DMS114 treated with DMSO at 0.1 percent for 48 hours (cell line): Measurements from ENCODE around the gene MED4.
"Not testable (repeated sequence)": the region's sequence is repeated elsewhere in the genome, so short reads cannot be mapped to it uniquely, and the experiment has no call there.

Experiments
- DNase-seq: peaks from one replicate; lab custom pipeline; 2025; ENCODE audit not compliant: unreplicated experiment; lab: John Stamatoyannopoulos, UW

Gene MED4

DNA sequence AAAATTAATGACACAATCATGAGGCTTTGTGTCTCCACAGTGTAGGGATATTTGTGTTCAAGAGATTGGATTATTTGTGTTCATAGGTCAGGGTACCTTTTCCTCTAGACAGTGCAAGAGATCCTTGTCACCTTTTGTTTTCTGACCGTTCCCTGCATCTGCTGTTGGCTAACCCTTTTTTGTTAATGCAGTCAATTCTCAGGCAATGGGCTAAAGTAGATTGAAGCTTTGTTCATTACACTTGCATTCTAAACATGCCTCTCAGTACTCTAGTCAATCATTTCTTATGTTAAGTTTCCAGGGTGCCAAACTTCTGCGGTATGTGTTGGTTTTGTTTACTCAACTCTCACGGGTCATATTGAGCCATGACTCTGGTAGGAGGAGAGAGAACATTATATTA is 1.8 kb upstream of the MED4 start:
- no peak for DNase-seq

DNA sequence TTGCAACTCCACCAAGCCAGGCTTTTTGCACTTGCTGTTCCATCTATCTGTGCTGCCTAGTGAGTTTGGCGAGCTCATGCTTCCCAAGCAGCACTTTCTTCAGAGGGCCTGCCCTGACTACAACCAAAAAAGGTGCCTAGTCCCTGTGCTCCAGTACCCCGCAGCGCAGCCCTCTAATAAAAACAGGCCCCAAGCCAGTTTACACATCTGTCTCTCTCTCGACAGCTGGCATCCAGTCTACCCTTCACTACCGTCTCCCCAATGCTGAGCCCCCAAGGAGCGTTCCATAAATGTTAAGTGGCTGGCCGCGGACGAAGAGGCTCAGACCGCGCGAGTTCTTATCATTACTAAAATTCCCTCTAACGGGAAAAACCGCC is 512 bp downstream of the MED4 start:
- no peak for DNase-seq

DNA sequence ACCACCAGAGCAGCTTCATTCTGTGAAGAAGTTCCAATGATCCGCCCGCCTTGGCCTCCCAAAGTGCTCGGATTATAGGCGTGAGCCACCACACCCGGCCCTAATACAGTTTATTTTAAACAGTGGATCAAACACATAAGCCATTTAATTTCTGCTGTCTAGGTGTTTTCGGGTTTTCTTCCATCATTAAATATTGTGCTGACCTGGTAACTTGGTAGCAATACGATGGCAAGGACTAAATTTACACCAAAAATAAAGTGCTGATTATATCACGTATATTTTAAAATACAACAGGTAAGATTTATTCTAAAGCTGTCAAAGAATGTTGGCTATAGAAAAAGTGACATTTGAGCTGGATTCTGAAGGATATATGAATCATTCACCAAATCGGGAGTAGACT is 1.3 kb downstream of the MED4 start:
- no peak for DNase-seq

DNA sequence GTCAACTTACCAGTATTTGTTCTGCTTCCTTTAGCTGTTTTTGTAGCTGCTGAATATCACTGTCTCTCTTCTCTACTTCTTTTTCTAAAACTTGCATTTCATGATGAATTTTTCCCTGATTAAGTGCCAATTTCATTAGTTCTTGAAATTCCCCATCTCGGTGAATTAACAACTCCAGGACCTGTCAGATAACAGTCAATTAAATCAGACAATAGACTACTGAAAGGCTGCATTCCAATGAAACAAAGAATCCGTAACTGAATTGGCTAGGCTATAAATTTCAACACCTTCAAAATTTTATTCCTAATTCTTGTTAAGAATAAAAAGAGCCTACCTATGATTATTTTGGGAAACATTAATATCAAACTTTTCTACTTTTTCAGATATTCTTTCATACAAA is 8.6 kb downstream of the MED4 start:
- DNase-seq, result no peak

DNA sequence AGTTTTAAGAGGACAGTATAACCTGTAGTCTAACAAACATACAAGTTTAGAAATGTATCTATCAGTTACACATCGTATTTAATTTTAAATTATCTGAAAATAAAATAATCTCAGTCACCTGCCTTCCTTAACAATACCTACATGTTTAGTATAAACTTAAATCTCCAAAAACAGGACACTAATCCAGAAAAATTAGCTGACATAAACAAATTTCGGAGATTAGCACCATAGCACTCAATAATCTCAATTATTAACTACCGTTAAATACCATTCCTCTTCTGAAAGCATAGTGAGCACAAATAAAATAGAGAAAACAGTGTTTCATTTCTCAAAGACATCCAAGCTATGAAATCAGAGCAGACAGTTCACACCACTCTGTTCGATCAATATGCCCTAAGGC is 13.2 kb downstream of the MED4 start:
- no peak for DNase-seq

DNA sequence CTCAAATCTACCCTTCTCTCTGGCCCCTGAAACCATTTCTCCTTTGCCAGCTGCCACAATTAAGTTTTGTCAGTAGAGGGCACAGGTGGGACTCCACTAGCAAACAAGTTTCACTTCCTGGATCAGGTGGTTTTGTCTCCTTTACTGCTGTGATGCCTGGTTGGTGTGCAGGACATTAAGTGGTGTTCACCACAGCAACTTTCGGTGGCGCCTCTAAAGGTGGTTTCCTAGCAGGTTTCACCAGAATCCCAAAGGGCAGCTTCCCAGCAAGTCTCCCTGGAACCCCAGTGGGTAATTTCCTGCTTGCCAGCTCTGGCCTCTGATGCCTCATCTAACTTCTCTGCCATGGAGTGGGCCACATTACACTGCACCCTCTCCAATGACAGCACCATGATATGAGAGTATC is 16.6 kb downstream of the MED4 start:
- no peak for DNase-seq

DNA sequence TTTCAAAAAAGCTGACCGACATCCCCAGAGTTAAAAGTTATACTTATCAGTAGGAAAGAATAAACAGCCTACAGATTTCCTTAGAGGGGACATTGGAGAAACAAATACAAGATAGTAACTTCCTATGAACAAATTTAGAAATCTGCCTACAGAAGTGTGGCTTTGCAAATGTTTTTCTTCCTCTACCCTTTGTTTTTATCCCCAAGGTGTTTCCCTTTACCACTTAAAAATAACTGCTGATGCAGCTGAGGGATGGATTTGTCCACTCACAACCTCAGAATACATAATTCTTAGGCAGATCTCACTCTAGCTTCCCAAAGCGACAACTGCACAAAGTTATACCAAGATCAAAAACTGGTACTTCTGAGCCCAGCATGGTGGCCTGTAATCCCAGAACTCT is 20.9 kb downstream of the MED4 start:
- DNase-seq, result no peak

DNA sequence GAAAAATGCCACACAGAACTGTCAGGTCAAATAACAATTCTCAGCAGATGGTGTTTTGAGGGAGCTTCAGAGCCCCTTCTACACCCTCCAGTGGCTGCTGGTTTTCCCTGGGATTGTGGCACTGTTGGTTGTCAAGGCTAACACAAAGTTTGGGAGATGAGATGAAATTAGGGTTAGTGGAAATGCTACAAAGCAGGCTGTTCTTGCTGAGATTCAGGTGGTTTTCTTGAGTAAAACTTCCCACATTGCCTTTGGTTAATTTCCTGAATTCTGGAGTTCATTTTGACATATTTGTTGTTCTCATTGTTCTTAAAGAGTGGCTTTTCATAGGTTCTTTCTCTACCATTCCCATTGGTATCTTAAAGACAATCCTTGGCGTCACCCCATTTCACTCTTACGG is 22.1 kb downstream of the MED4 start:
- DNase-seq, result no peak

DNA sequence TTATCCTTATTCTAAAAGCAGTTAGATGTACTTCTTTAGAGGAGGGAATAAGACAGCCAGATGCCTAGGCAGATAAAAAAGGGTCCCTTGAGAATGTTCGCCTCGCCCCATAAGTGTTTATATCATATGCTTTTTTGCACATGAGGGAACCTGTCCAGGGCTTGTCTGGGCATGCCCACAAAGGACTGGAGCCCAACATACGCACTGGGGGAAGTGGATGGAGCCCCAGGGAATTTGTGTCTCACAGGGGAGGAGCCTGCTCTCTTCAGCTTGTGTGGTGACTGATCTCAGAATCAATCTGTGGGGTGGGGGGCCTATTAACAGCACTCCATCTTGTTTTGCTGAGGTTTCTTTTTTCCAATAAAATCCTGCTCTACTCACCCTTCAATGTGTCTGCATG is 22.6 kb downstream of the MED4 start:
- DNase-seq, result no peak

DNA sequence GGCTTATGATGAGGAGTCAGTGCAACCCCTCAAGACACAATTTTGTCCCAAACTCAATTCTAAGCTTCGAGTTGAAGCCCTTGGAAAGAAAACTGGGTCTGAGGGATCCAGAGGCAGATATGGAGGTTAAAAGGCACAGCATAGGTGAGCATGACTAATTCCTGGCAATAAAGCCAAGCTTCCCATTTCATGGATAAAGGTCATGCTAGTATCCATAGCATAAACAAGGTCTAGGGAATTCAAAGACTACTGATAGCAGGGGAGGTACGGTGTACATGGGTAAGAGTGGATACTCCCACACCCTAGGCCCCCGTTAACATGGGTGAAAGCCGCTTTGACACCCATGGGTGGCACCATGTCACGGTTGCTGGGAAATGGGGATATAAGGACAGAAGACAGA is 24.0 kb downstream of the MED4 start:
- no peak for DNase-seq

DNA sequence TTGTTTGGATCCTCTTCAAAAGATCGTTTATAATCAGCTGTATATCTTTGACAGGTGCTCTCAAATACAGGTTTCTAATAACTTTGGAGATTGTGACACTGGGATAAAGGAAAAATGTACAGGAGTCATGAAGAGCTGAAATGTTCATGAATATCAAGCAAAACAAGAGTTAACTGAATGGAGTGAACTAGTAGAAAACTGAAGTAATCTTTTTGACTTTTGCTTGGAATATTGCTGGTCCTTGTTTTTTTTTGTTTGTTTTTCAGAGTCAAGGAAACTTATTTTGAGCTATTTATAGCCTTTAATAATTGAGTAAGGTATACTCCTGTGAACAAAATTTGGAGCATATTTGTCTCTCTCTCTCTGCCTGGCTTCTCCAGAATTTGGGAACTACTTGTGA is 25.3 kb downstream of the MED4 start:
- no peak for DNase-seq

DNA sequence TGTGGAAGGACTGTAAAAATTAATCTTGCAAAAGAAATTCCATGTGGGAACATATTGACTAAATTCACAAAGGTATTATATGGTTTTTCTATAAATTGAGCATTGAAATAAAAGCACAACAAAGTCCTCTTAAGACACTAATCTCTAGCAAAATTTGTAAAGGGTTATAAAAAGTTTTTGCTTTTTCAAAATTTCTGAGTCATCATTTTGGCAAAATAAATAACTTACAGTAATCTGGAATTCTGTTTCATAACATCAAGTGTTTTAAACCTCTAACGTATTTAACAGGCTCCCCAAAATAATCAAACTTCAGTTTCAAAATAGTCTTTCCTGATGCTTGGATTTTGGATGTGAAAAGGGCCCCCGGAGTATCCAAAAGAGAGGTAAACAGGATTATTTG is 26.0 kb downstream of the MED4 start:
- no peak for DNase-seq

DNA sequence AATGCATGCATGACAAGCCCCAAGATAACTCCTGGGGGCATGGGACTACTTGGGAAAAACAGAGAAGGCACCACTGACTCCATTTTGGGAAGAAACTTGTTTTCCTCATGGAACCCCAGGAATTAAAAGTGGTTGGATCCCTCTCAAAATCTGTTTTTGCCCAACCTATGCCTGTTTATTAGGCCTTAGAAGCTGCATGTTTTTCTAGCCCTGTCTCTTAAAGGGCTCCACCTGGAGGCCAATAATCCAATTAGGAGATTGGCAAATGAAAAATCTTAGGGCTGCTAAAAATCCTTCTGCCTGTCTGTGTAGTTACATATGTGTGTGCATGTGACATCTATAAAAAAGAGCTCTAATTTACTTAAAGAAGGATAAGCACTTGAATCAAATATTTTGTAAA is 26.9 kb downstream of the MED4 start:
- DNase-seq, result no peak

DNA sequence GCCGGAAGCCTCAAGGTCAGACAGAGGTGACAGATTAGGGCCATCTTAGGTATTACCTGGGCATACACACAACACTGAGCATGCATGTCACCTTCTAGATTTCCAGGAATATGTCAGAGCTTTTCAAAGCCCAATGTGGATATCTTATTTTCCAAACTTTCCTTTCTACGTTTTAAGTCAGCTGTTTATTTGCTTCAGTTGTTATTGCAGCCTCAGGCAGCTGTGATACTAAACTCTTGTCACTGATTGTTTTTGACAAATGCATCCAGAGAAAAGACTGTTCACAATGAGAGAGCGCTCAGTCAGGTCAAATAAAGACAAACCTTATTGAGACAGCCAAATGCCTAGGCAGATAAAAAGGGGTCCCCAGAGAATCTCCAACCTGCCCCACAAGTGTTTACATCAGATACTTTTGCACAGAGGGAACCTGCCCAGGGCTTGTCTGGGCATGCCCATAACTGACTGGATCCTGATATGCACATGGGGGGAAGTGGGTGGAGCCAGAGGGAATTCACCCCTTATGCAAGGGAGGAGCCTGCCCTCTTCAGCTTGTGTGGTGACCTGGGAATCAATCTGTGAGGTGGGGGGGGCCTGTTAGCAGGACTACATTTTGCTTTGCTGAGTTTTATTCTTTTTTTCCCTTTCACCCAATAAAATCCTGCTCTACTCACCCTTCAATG is 28.5 kb downstream of the MED4 start:
- no peak for DNase-seq

DNA sequence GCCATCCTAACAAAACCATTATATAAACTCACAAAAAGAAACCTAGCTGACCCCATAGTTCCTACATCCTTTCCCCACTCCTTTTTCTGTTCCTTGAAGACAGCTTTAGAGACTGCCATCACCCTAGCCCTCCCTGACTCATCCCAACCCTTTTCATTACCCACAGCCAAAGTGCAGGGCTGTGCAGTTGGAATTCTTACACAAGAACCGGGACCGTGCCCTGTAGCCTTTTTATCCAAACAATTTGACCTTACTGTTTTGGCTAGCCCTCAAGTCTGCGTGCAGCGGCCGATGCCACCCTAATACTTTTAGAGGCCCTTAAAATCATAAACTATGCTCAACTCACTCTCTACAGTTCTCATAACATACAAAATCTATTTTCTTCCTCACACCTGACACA is 35.0 kb downstream of the MED4 start:
- DNase-seq, result not testable (repeated sequence)

DNA sequence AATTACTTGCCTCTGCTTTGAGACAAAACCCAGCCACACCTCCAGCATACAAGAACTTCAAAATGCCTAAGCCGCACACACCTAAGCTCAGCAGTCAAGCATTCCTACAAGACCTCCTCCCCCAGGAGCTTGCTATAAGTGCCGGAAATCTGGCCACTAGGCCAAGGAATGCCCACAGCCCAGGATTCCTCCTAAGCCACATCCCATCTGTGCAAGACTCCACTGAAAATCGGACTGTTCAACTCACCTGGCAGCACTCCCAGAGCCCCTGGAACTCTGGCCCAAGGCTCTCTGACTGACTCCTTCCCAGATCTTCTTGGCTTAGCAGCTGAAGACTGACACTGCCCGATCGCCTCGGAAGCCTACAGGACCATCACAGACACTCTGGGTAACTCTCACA is 36.4 kb downstream of the MED4 start:
- DNase-seq, result not testable (repeated sequence)

DNA sequence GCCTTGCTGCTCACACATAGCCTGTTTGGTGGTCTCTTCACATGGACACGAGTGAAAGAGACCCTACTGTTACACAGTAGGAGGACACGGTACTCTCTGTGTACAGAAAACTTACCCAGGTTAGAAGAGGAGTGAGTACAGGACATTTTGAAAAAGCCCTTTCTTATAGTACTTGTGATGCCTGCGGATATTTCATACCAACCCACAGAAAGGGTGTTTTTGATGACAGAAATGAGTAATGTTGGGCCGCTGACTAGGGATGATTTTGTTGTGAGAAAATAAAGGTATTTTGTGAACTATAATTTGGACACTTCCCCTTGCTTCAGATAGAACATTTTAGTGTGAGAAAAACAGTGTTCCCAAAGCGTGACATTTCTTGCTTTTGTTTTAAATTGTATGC is 39.2 kb downstream of the MED4 start:
- DNase-seq, result no peak

DNA sequence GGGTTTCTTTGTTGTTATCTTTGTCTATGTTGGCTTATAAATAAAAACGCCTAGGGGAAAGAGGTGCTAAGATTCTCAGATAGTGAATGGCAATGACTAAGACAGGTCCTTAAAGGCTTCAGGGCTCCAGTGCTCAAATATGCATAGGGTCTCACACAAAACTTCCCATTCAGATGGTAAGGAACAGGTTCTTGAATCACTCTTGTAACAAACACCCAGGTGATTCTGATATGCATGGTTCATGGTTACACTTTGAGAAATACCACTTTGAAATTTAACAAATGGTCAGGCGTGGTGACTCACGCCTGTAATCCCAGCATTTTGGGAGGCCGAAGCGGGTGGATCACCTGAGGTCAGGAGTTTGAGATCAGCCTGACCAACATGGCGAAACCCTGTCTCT is 40.3 kb downstream of the MED4 start:
- no peak for DNase-seq

DNA sequence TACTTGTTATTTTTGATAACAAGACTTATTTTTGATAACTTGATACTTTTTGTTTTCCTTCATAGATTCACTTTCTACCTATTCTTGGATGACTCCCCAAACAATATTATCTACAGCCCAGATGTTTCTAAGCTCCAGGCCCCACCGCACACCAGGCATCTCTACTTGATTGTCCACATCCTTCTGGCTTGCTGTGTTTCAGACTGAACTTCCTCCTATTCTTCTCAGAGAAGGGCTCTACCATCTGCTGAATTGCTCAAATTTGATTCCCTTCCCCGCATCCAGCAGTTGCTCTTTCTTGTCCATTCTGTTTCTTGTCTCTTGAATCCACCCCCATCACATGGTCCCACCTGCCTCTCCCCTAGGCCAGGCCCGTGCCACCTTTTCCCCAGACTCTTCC is 44.4 kb downstream of the MED4 start:
- DNase-seq, result no peak

DNA sequence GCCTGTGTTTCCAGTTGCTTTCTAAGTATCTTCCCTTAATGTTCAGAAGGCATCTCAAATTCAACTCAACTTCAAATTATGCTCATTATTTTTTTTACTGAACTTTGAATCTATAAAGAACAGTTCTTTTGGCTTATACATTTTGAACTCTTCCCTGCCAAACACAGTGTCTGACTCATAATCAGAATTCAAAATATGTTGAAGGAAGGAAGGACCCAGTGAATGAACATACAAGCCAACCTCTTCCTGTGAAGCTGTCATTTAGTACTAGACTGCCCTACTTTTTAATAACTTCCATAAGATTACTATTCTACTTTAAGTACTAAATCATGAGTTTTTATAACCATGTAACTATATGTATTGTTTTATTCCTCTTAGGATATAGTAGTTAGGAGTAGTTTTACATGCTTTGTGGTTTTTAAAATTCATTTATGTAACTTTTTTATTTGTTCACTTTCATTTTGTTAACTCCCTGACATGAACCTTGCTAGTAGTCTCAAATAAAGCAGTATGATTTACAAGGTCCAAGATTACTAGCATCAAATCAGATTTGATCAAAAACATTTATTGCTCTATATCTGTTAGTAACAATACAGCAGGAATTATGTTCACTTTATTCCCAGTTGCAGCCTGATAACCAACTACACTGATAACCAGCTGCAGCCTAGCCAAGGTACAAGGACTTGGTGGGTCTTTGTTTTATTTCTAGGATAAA is 51.0 kb downstream of the MED4 start:
- DNase-seq, result no peak

DNA sequence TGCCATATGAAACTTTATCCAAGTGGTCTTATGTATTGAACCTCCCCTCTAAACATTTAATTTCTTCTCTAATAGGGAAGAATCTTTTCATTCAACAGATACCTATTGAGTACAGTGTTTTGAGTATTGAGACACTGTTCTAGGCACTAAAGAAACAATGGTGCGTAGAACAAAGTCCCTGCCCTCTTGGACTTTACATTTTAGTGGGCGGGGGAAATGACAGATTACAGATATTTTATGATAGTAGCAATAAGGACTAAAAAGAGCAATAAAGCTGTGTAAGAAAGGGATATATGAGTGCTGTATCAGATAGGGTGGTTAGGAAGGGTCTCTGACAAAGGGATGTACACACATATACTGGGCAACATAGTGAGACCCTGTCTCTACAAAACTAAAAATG is 52.0 kb downstream of the MED4 start:
- DNase-seq, result no peak

DNA sequence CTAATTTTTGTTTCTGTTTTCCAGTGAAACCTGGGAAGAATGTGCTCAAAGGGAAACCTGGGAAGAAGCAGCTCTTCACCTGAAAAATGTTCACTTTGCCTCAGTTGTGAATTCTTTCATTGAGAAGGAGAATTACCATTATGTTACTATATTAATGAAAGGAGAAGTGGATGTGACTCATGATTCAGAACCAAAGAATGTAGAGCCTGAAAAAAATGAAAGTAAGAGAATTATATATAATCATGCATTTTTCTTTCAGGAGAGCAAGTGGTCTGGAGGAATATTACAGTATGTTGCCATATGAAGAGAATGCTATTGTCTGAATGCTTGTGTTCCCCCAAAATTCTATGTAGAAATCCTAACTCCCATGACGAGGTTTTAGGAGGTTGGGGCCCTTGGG is 54.0 kb downstream of the MED4 start:
- DNase-seq, result no peak

DNA sequence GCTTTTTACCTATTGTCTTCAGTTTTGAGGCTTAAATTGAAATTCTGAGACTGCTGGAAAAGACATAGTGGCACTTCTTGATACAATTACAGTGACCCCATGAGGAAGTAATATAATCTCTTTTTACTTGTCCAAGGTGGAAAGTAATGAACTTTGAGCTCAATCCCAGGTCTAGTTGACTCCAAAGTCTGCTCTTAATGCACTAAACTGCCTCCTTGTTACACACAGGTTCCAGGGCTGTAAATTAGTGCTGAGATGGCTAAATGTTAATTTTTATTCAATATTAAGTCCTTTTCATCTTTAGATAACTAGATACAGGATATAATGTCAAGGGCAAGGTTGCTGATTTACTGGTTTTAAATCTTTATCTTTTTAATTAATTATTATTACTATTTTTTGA is 54.9 kb downstream of the MED4 start:
- no peak for DNase-seq
